WTC11 (cell line): ENCODE data around the gene SERGEF. TPM values are rescaled to one million over a fixed set of nuclear protein-coding genes. Genes with fewer than 3 reads are reported as not detected.

Experiments used
- ATAC-seq: fragments of 200-7000 bp; cut with Tn5 transposase; 2 replicates; pipeline ENCODE4 v1.10.0; 2021; ENCODE audit warnings: mild to moderate bottlenecking, moderate library complexity
- CTCF ChIA-PET: fragments of 300-600 bp; sonication (Branson Sonifier 250); formaldehyde crosslinking; loops from one replicate; lab custom pipeline; 2021; ENCODE audit warnings: antibody characterized with exemption; lab: Charles Lee
- POLR2A ChIA-PET: fragments of 350-600 bp; sonication (Branson Sonifier 250); formaldehyde crosslinking; loops from one replicate; lab custom pipeline; 2021; ENCODE audit warnings: antibody characterized with exemption; lab: Charles Lee
- DNase-seq: peaks from one replicate; pipeline ENCODE4 v3.0.0; 2021; ENCODE audit warnings: low spot score
- H3K27ac Mint-ChIP-seq: 2 replicates; pipeline ENCODE4 v1.8.0; 2021; ENCODE audit warnings: mixed read lengths
- H3K27me3 Mint-ChIP-seq: 2 replicates; pipeline ENCODE4 v1.8.0; 2021; ENCODE audit warnings: low read depth, mild to moderate bottlenecking, moderate library complexity, mixed read lengths
- H3K36me3 Mint-ChIP-seq: 2 replicates; pipeline ENCODE4 v1.8.0; 2021; ENCODE audit warnings: mixed read lengths
- H3K4me1 Mint-ChIP-seq: 2 replicates; pipeline ENCODE4 v1.8.0; 2022; ENCODE audit warnings: mixed read lengths
- H3K4me3 Mint-ChIP-seq: 2 replicates; pipeline ENCODE4 v1.8.0; 2021; ENCODE audit warnings: mild to moderate bottlenecking, moderate library complexity, mixed read lengths
- H3K9me3 Mint-ChIP-seq: 2 replicates; pipeline ENCODE4 v1.8.0; 2021; ENCODE audit warnings: mixed read lengths
- FOXJ3 ChIP-seq: sonication (generic); formaldehyde crosslinking; IDR thresholded peaks from 2 replicates; pipeline ENCODE4 v1.9.0; 2021; ENCODE audit warnings: missing genetic modification reagents, mild to moderate bottlenecking, borderline replicate concordance
- FOXK1 ChIP-seq: sonication (generic); formaldehyde crosslinking; IDR thresholded peaks from 2 replicates; pipeline ENCODE4 v1.8.0; 2022; ENCODE audit warnings: mild to moderate bottlenecking, moderate library complexity, missing genetic modification reagents
- MYBL2 ChIP-seq: sonication (generic); formaldehyde crosslinking; IDR thresholded peaks from 2 replicates; pipeline ENCODE4 v1.8.1; 2023; ENCODE audit warnings: mild to moderate bottlenecking, moderate library complexity, missing genetic modification reagents
- NFE2L1 ChIP-seq: sonication (generic); formaldehyde crosslinking; IDR thresholded peaks from 2 replicates; pipeline ENCODE4 v1.8.1; 2023; ENCODE audit warnings: missing genetic modification reagents
- NFYB ChIP-seq: sonication (generic); formaldehyde crosslinking; conservative IDR thresholded peaks from 2 replicates; pipeline ENCODE4 v1.8.0; 2022; ENCODE audit warnings: low read depth, missing genetic modification reagents
- NR2C2 ChIP-seq: sonication (generic); formaldehyde crosslinking; IDR thresholded peaks from 2 replicates; pipeline ENCODE4 v1.8.0; 2022; ENCODE audit warnings: mild to moderate bottlenecking, missing genetic modification reagents
- NR3C1 ChIP-seq: sonication (generic); formaldehyde crosslinking; conservative IDR thresholded peaks from 2 replicates; pipeline ENCODE4 v1.8.1; 2023; ENCODE audit warnings: low read depth, mild to moderate bottlenecking, missing genetic modification reagents
- RELA ChIP-seq: sonication (generic); formaldehyde crosslinking; IDR thresholded peaks from 2 replicates; pipeline ENCODE4 v1.8.1; 2022; ENCODE audit warnings: missing genetic modification reagents, mild to moderate bottlenecking, borderline replicate concordance
- SOX15 ChIP-seq: fragments of 250-450 bp; sonication (Bioruptor Pico); IDR thresholded peaks from 2 replicates; pipeline ENCODE4 v1.9.0; 2021; ENCODE audit warnings: mild to moderate bottlenecking
- TEAD1 ChIP-seq: sonication (generic); formaldehyde crosslinking; IDR thresholded peaks from 2 replicates; pipeline ENCODE4 v1.8.0; 2022; ENCODE audit warnings: mild to moderate bottlenecking, missing genetic modification reagents
- ZNF138 ChIP-seq: sonication (generic); formaldehyde crosslinking; conservative IDR thresholded peaks from 2 replicates; pipeline ENCODE4 v1.8.1; 2022; ENCODE audit warnings: mild to moderate bottlenecking, moderate library complexity, missing genetic modification reagents
- ZNF263 ChIP-seq: sonication (generic); formaldehyde crosslinking; IDR thresholded peaks from 2 replicates; pipeline ENCODE4 v1.8.1; 2022; ENCODE audit warnings: low read depth, mild to moderate bottlenecking, moderate library complexity, missing genetic modification reagents
- ZNF416 ChIP-seq: fragments of 250-450 bp; sonication (Bioruptor Pico); IDR thresholded peaks from 2 replicates; pipeline ENCODE4 v1.9.0; 2021; ENCODE audit warnings: mild to moderate bottlenecking, inconsistent platforms
- total RNA-seq: library from RNA; stranded (reverse); gene quantifications from 3 replicates; pipeline ENCODE4 v1.2.3, GENCODE V29; 2021
- TF ChIP-seq, protein P1 (sequence below): sonication (generic); formaldehyde crosslinking; IDR thresholded peaks from 2 replicates; pipeline ENCODE4 v1.8.1; 2022; ENCODE audit warnings: low read depth, mild to moderate bottlenecking, moderate library complexity, missing genetic modification reagents, borderline replicate concordance
- TF ChIP-seq, protein P2 (sequence below): fragments of 250-450 bp; sonication (Bioruptor Pico); IDR thresholded peaks from 2 replicates; pipeline ENCODE4 v1.9.0; 2021; ENCODE audit warnings: mild to moderate bottlenecking
- TF ChIP-seq, protein P3 (sequence below): sonication (generic); formaldehyde crosslinking; IDR thresholded peaks from 2 replicates; pipeline ENCODE4 v1.8.0; 2022; ENCODE audit warnings: missing genetic modification reagents
- TF ChIP-seq, protein P4 (sequence below): sonication (generic); formaldehyde crosslinking; IDR thresholded peaks from 2 replicates; pipeline ENCODE4 v1.8.1; 2023; ENCODE audit warnings: mild to moderate bottlenecking, moderate library complexity, missing genetic modification reagents

The SERGEF gene
- total RNA-seq, 1 experiment from 2014 or later: 35.5 TPM

DNA sequence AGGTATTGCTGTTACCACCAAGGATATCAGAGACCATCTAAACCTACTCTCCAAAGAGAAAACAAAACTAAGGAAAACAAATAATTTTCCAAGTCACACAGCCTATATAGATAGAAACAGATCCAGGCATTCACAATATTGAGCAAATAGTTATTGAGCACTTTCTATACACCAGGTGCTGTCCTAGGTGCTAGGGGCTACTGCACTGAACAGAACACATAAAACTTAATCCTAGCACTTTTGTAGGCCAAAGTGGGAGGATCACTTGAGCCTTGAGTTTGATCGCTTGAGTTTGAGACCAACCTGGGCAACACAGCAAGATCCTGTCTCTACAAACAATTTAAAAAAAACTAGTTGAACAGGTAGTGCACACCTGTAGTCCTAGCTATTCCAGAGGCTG is 44.6 kb downstream of the SERGEF start (continued):
- TF ChIP-seq ZNF138 (CRISPR knock-in tag) (no peak), ZNF263 (no peak)

DNA sequence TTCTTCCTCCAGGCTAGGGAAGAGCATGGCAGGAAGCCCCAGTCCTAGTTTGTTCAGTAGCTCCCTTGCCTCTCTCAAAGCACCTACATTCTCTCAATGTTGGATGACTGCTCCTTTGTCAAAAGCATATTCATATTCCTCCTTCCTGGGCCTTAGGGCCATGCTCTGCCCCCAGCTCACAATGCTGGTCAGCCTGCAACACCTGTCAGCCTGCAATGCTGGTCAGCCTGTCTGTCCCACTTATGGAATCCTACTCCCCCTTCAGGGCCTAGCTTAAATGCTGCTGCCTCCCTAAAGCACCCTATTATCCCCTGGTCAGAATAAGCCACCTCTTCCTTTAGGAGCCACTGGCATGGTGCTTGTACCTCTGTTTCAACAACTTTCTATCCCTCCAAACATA is 45.2 kb downstream of the SERGEF start:
- Mint-ChIP-seq H3K4me1 (peaks cover 7% of the 10 kb centered on the region; the same call in 1 of the 2 replicates), H3K36me3 (peaks cover 23% of the 10 kb centered on the region), H3K27me3 (no peaks in the 10 kb centered on the region; the same call in 1 of the 2 replicates), H3K4me3 (no peak overlapping the region)
- DNase-seq (no peak), ATAC-seq (no peak)
- POLR2A ChIA-PET: no interaction called here
- CTCF ChIA-PET: interaction anchor here (0.9 to 3.1 kb wide), 6 partner anchors 11 to 237 kb away, joined by 3 to 12 read pairs (median 4); partner anchors contain the start of gene SERGEF
- TF ChIP-seq FOXJ3 (no peak), NR3C1 (CRISPR knock-in tag) (no peak), TEAD1 (CRISPR knock-in tag) (no peak)
- TF ChIP-seq, all 79 proteins: peak for 0
- Mint-ChIP-seq H3K9me3 (peaks cover 9% of the 10 kb centered on the region), H3K27ac (no peak overlapping the region)

DNA sequence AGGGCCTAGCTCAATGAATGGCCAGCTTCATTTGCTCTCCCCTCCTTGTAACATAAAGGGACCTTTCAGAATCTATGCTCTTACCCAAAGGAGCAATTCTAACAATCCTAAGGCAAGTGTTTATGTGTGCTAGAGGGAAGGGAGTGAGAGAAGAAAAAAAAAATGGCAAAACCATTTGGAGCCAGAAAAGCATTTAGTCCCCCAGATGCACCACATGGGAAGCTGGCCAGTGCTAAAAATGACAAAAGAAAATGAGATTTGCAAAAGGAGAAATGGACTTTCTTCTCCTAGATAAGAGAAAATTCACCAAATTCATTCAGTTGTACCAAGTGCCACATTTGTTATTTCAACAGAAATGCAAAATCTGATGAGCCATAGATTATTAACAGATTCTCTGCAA is 52.8 kb downstream of the SERGEF start:
- ATAC-seq: no peak
- DNase-seq: no peak
- Mint-ChIP-seq H3K36me3 (peaks cover 7% of the 10 kb centered on the region; the same call in 1 of the 2 replicates), H3K27me3 (no peaks in the 10 kb centered on the region), H3K4me1 (peaks cover 6% of the 10 kb centered on the region; the same call in 1 of the 2 replicates), H3K27ac (no peak overlapping the region), H3K9me3 (no peaks in the 10 kb centered on the region), H3K4me3 (no peak overlapping the region)
- TF ChIP-seq NR2C2 (no peak), SOX15 (CRISPR knock-in tag) (no peak), ZNF416 (CRISPR knock-in tag) (no peak), RELA (CRISPR knock-in tag) (no peak), FOXJ3 (no peak), MYBL2 (no peak), FOXK1 (CRISPR knock-in tag) (no peak), NFYB (CRISPR knock-in tag) (no peak), NFE2L1 (no peak)
- TF ChIP-seq, protein P1, sequence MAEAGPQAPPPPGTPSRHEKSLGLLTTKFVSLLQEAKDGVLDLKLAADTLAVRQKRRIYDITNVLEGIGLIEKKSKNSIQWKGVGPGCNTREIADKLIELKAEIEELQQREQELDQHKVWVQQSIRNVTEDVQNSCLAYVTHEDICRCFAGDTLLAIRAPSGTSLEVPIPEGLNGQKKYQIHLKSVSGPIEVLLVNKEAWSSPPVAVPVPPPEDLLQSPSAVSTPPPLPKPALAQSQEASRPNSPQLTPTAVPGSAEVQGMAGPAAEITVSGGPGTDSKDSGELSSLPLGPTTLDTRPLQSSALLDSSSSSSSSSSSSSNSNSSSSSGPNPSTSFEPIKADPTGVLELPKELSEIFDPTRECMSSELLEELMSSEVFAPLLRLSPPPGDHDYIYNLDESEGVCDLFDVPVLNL (CRISPR knock-in tag): no peak
- TF ChIP-seq, protein P2, sequence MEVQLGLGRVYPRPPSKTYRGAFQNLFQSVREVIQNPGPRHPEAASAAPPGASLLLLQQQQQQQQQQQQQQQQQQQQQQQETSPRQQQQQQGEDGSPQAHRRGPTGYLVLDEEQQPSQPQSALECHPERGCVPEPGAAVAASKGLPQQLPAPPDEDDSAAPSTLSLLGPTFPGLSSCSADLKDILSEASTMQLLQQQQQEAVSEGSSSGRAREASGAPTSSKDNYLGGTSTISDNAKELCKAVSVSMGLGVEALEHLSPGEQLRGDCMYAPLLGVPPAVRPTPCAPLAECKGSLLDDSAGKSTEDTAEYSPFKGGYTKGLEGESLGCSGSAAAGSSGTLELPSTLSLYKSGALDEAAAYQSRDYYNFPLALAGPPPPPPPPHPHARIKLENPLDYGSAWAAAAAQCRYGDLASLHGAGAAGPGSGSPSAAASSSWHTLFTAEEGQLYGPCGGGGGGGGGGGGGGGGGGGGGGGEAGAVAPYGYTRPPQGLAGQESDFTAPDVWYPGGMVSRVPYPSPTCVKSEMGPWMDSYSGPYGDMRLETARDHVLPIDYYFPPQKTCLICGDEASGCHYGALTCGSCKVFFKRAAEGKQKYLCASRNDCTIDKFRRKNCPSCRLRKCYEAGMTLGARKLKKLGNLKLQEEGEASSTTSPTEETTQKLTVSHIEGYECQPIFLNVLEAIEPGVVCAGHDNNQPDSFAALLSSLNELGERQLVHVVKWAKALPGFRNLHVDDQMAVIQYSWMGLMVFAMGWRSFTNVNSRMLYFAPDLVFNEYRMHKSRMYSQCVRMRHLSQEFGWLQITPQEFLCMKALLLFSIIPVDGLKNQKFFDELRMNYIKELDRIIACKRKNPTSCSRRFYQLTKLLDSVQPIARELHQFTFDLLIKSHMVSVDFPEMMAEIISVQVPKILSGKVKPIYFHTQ (CRISPR knock-in tag): no peak
- TF ChIP-seq, protein P3, sequence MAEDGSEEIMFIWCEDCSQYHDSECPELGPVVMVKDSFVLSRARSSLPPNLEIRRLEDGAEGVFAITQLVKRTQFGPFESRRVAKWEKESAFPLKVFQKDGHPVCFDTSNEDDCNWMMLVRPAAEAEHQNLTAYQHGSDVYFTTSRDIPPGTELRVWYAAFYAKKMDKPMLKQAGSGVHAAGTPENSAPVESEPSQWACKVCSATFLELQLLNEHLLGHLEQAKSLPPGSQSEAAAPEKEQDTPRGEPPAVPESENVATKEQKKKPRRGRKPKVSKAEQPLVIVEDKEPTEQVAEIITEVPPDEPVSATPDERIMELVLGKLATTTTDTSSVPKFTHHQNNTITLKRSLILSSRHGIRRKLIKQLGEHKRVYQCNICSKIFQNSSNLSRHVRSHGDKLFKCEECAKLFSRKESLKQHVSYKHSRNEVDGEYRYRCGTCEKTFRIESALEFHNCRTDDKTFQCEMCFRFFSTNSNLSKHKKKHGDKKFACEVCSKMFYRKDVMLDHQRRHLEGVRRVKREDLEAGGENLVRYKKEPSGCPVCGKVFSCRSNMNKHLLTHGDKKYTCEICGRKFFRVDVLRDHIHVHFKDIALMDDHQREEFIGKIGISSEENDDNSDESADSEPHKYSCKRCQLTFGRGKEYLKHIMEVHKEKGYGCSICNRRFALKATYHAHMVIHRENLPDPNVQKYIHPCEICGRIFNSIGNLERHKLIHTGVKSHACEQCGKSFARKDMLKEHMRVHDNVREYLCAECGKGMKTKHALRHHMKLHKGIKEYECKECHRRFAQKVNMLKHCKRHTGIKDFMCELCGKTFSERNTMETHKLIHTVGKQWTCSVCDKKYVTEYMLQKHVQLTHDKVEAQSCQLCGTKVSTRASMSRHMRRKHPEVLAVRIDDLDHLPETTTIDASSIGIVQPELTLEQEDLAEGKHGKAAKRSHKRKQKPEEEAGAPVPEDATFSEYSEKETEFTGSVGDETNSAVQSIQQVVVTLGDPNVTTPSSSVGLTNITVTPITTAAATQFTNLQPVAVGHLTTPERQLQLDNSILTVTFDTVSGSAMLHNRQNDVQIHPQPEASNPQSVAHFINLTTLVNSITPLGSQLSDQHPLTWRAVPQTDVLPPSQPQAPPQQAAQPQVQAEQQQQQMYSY: no peak
- TF ChIP-seq, protein P4, sequence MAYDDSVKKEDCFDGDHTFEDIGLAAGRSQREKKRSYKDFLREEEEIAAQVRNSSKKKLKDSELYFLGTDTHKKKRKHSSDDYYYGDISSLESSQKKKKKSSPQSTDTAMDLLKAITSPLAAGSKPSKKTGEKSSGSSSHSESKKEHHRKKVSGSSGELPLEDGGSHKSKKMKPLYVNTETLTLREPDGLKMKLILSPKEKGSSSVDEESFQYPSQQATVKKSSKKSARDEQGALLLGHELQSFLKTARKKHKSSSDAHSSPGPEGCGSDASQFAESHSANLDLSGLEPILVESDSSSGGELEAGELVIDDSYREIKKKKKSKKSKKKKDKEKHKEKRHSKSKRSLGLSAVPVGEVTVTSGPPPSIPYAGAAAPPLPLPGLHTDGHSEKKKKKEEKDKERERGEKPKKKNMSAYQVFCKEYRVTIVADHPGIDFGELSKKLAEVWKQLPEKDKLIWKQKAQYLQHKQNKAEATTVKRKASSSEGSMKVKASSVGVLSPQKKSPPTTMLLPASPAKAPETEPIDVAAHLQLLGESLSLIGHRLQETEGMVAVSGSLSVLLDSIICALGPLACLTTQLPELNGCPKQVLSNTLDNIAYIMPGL: no peak
- ChIA-PET CTCF (interaction anchor here (0.8 to 3.0 kb wide), 3 partner anchors 13 to 229 kb away, joined by 4 to 13 read pairs (median 11); no protein-coding TSS in a partner anchor), POLR2A (no interaction called here)
